A673 (cell line): ENCODE results near the gene RTN4RL2.

Experiments
- CTCF ChIP-seq: fragments of 300-800, 200-600 bp; sonication (generic); conservative IDR thresholded peaks from 2 replicates; pipeline ENCODE4 v1.5.1; 2017; ENCODE audit warnings: low read depth, mild to moderate bottlenecking, antibody characterized with exemption, low read length, moderate library complexity, mixed read lengths
- EZH2 ChIP-seq: fragments of 200-600 bp; sonication (generic); IDR thresholded peaks from 2 replicates; pipeline ENCODE4 v1.6.1; 2017; ENCODE audit warnings: borderline replicate concordance, low read depth, mild to moderate bottlenecking, mixed read lengths, antibody characterized with exemption, low read length; ENCODE audit not compliant: poor library complexity, severe bottlenecking

GRCh38 chr11:57516061-57516443 lies 55.7 kb downstream of the RTN4RL2 start:
- TF ChIP-seq CTCF (no peak), EZH2 (no peak)
